ENCODE measurements around the gene TAP1. TPM values are rescaled to one million over a fixed set of nuclear protein-coding genes. Genes with fewer than 3 reads are reported as not detected.

TAP1 gene
- total and polyA plus RNA-seq, 2 experiments from 2014 or later, result 6.8 to 12.6 TPM

DNA sequence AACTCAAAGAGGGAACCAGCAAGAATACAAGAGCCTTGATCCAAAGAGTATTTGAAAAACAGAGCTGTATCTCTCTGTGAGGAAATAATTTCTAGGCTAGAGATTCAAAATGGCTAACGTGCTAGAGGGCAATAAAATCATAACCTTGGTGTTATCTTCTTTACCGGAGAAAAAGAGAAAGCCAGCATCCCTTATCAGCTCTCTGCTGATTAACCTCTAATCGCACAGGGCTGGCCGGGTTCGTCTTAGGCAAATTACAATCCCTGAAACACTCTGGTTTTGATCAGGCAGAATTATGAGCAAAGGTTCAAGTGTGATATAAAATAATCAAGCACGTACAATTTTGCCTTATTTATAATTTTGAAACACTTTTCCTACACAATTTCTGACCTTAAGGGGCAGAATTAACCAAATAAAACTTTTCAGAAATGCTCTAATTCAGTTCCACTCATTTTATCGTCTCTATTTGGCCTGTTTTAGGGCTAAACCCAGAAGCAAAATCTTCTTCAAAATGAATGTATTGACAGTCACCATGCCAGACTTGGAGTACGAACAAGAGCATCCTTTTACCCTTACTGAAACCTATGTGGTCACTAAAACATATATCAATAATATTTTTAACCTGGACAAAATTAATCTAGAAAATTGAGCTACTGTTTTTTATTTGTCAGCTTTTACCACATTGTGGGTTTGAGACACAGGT, 14.2 kb upstream of the TAP1 start:
- no peak for DNase-seq (ENCODE audit: low read depth in 1 of 2, low spot score in 1 of 2)
- Histone ChIP-seq H3K9me3 (ENCODE audit: low read depth) (no peaks in the 10 kb centered on the region), H3K4me1 (ENCODE audit: low read depth) (no peaks in the 10 kb centered on the region), H3K36me3 (no peaks in the 10 kb centered on the region), H3K4me3 (no peak overlapping the region), H3K27ac (no peak overlapping the region), H3K27me3 (peaks cover 42% of the 10 kb centered on the region)
- TF ChIP-seq, protein P1, sequence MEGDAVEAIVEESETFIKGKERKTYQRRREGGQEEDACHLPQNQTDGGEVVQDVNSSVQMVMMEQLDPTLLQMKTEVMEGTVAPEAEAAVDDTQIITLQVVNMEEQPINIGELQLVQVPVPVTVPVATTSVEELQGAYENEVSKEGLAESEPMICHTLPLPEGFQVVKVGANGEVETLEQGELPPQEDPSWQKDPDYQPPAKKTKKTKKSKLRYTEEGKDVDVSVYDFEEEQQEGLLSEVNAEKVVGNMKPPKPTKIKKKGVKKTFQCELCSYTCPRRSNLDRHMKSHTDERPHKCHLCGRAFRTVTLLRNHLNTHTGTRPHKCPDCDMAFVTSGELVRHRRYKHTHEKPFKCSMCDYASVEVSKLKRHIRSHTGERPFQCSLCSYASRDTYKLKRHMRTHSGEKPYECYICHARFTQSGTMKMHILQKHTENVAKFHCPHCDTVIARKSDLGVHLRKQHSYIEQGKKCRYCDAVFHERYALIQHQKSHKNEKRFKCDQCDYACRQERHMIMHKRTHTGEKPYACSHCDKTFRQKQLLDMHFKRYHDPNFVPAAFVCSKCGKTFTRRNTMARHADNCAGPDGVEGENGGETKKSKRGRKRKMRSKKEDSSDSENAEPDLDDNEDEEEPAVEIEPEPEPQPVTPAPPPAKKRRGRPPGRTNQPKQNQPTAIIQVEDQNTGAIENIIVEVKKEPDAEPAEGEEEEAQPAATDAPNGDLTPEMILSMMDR (IDR thresholded peaks at IDR 0.05; ENCODE audit: low read depth, low read length), result no peak

DNA sequence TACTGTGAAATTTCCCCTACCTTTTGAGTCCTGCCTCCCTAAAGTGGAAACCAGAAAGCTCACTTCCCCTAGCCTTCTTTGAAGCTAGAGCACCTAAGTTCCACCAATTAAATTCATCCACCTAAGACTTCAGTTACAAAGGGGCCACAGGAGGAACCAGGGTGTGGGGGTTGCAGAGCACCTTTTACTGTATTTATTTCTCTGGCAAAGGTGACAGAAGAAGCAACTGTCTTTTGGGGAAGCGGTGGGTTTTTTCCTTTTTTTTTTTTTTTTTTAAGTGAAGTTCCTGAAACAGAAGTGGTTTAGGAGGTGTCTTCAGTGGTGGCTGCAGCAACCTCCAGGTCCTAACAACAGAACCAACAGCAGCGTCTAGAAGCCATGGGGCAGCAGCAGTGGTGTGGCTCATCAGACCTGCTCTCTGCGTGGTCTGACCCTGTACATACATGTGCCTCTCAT, 13.5 kb upstream of the TAP1 start:
- Histone ChIP-seq H3K27me3 (peaks cover 42% of the 10 kb centered on the region), H3K4me1 (ENCODE audit: low read depth) (no peaks in the 10 kb centered on the region), H3K9me3 (ENCODE audit: low read depth) (no peaks in the 10 kb centered on the region), H3K4me3 (no peak overlapping the region), H3K27ac (no peak overlapping the region), H3K36me3 (no peaks in the 10 kb centered on the region)
- no peak for DNase-seq (ENCODE audit: low read depth in 1 of 2, low spot score in 1 of 2)
- TF ChIP-seq, protein P1 (IDR thresholded peaks at IDR 0.05; ENCODE audit: low read depth, low read length), result no peak

DNA sequence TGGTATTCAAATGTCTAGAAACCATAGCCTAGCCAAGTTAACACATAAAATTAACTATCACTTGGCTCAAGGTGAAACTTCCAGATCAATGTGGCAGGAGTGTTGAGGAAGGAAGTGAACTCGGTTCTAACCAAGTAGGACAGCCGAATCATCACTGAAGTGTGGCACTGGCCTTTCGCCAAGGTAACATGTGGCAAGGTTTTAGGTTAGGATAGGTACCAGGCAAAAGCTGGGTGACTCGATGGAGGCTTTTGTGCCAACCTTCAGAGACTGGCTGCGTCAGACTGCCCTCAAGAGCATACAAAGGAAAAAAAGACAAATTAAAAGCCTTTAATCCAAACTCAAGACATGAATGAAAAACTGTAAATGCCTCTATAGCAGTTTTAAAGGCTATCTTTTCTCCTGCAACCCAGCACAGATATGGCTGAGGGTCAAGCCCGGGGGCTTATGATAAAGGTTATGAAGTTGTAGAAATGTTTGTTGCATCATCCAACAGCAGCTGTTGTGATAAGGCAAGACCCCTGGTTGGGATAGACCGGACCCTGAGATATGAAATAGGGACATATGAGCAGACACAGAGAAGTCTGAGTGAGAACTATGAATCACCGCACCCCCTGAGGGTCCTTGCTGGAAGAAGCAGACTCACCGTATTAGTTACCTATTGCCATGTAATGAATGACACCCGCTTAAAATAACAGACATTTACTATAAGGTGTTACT, 12.4 kb upstream of the TAP1 start:
- Histone ChIP-seq H3K27me3 (peaks cover 37% of the 10 kb centered on the region), H3K9me3 (ENCODE audit: low read depth) (no peaks in the 10 kb centered on the region), H3K36me3 (no peaks in the 10 kb centered on the region), H3K4me3 (no peak overlapping the region), H3K27ac (no peak overlapping the region), H3K4me1 (ENCODE audit: low read depth) (no peaks in the 10 kb centered on the region)
- TF ChIP-seq, protein P1 (IDR thresholded peaks at IDR 0.05; ENCODE audit: low read depth, low read length), result no peak
- no peak for DNase-seq (ENCODE audit: low read depth in 1 of 2, low spot score in 1 of 2)

DNA sequence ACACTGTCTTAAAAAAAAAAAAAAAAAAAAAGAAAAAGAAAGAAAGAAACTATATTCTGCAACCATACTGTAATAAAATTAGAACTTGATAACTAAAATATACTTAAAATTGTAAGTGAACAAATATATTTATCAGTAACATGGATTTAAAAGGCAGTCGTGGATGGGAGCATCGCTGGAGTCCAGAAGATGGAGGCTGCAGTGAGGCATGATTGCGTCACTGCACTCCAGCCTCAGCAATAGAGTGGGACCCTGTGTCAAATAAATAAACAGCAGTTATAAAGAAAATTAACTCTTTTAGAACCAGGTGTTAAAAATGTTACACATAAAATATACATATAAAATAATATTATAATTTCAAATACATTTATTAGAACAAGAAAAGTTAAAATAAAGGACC, 9.2 kb upstream of the TAP1 start:
- Histone ChIP-seq H3K4me1 (ENCODE audit: low read depth) (peaks cover 7% of the 10 kb centered on the region), H3K9me3 (ENCODE audit: low read depth) (no peaks in the 10 kb centered on the region), H3K36me3 (no peaks in the 10 kb centered on the region), H3K4me3 (no peak overlapping the region), H3K27ac (no peak overlapping the region), H3K27me3 (peaks cover 43% of the 10 kb centered on the region)
- DNase-seq (ENCODE audit: low read depth in 1 of 2, low spot score in 1 of 2), result no peak
- TF ChIP-seq, protein P1 (IDR thresholded peaks at IDR 0.05; ENCODE audit: low read depth, low read length), result no peak

DNA sequence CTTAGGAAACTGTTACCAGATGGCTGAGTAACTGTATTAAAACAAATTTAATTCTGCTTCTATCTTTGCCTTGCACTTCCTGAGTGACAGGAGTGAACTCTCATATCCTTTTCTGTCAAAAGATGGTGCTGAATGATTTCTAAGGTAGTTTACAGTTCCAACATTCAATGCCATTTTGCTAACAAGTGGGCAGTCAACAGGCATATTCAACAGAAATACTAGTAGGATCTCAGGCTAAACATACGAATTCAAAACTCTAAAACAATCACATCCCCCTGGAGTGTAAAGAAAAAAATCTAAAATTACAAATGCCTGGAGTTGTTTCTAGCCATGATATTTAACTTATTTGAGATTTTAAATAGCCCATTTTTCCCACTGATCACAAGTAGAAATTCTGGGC, 7.2 kb upstream of the TAP1 start:
- Histone ChIP-seq H3K27me3 (peaks cover 49% of the 10 kb centered on the region), H3K27ac (no peak overlapping the region), H3K9me3 (ENCODE audit: low read depth) (no peaks in the 10 kb centered on the region), H3K4me1 (ENCODE audit: low read depth) (peaks cover 13% of the 10 kb centered on the region), H3K4me3 (no peak overlapping the region), H3K36me3 (no peaks in the 10 kb centered on the region)
- no peak for DNase-seq (ENCODE audit: low read depth in 1 of 2, low spot score in 1 of 2)
- TF ChIP-seq, protein P1 (IDR thresholded peaks at IDR 0.05; ENCODE audit: low read depth, low read length), result no peak
